GM18526 (cell line): ENCODE results near the gene ISOC2.

ENCODE experiments used
- POLR2A ChIP-seq: IDR thresholded peaks from 3 replicates; pipeline ENCODE4 v1.6.1; 2011; ENCODE audit not compliant: insufficient read length; ENCODE audit errors: extremely low read depth

The ISOC2 gene

GRCh38 chr19:55419103-55419502 lies 42.3 kb downstream of the ISOC2 start:
- TF ChIP-seq POLR2A: no peak

- TF ChIP-seq POLR2A: no peak
These were observed 43.3 kb downstream of the ISOC2 start for GRCh38 chr19:55418185-55418584.

GRCh38 chr19:55410168-55410567 lies 51.3 kb downstream of the ISOC2 start:
- TF ChIP-seq POLR2A: no peak

- no peak for TF ChIP-seq POLR2A
These were observed 52.9 kb downstream of the ISOC2 start for GRCh38 chr19:55408533-55408872.

GRCh38 chr19:55407800-55408532 lies 53.5 kb downstream of the ISOC2 start:
- TF ChIP-seq POLR2A: peak; percentile 41

GRCh38 chr19:55407550-55407799 lies 54.0 kb downstream of the ISOC2 start, which contains the start of gene UBE2S:
Gene UBE2S, minus strand, starts transcription at chr19:55407788. Its CDS starts 199 bp downstream, at chr19:55407589.
- TF ChIP-seq POLR2A: peak; percentile 99

- no peak for TF ChIP-seq POLR2A
These were observed 54.5 kb downstream of the ISOC2 start for GRCh38 chr19:55406826-55407549.

- TF ChIP-seq POLR2A: no peak
These were observed 55.2 kb downstream of the ISOC2 start for GRCh38 chr19:55406091-55406825.

- no peak for TF ChIP-seq POLR2A
These were observed 55.8 kb downstream of the ISOC2 start for GRCh38 chr19:55405638-55406037.
